GM23338 (cell line): ENCODE data around the gene PTRHD1. TPM values are rescaled to one million over a fixed set of nuclear protein-coding genes. Genes with fewer than 3 reads are reported as not detected.
A peak's percentile ranks its signal among the peaks of the same experiment; 100 is the strongest.

Source experiments
- ATAC-seq: fragments of 200-7000 bp; cut with Tn5 transposase; 3 replicates; pipeline ENCODE4 v1.9.1; 2020
- DNase-seq: peaks from one replicate; pipeline ENCODE4 v3.0.0-alpha.2; 2015; ENCODE audit warnings: low spot score
- H2AFZ ChIP-seq: fragments of 200-600 bp; sonication (generic); 2 replicates; pipeline ENCODE4 v1.8.0; 2016; ENCODE audit warnings: antibody characterized with exemption, mild to moderate bottlenecking, moderate library complexity
- H3F3A ChIP-seq: fragments of 200-600 bp; sonication (generic); replicated peaks from 2 replicates; pipeline ENCODE4 v1.8.0; 2017; ENCODE audit warnings: antibody characterized with exemption, mixed run types, low read depth
- H3K27ac ChIP-seq: fragments of 200-600 bp; sonication (generic); 2 replicates; pipeline ENCODE4 v1.6.1; 2016; ENCODE audit warnings: low read depth
- H3K27me3 ChIP-seq: fragments of 200-600 bp; sonication (generic); 2 replicates; pipeline ENCODE4 v1.8.0; 2016; ENCODE audit warnings: mild to moderate bottlenecking, mixed run types, moderate library complexity; ENCODE audit not compliant: insufficient read depth
- H3K36me3 ChIP-seq: fragments of 200-600 bp; sonication (generic); 2 replicates; pipeline ENCODE4 v1.8.0; 2016; ENCODE audit warnings: mild to moderate bottlenecking; ENCODE audit not compliant: insufficient read depth
- H3K4me1 ChIP-seq: fragments of 200-600 bp; sonication (generic); 2 replicates; pipeline ENCODE4 v1.8.0; 2016; ENCODE audit warnings: mild to moderate bottlenecking, moderate library complexity; ENCODE audit not compliant: insufficient read depth
- H3K4me2 ChIP-seq: fragments of 200-600 bp; sonication (generic); 2 replicates; pipeline ENCODE4 v1.7.1; 2017; ENCODE audit warnings: mixed run types
- H3K4me3 ChIP-seq: fragments of 200-600 bp; sonication (generic); 2 replicates; pipeline ENCODE4 v1.6.1; 2016; ENCODE audit warnings: mixed run types
- H3K79me2 ChIP-seq: fragments of 200-600 bp; sonication (generic); replicated peaks from 2 replicates; pipeline ENCODE4 v1.8.0; 2017; ENCODE audit warnings: mild to moderate bottlenecking; ENCODE audit not compliant: insufficient read depth
- H3K9me2 ChIP-seq: fragments of 200-600 bp; sonication (generic); 2 replicates; pipeline ENCODE4 v1.8.0; 2017; ENCODE audit not compliant: insufficient read depth
- H4K20me1 ChIP-seq: fragments of 200-600 bp; sonication (generic); replicated peaks from 2 replicates; pipeline ENCODE4 v1.8.0; 2017; ENCODE audit warnings: mild to moderate bottlenecking; ENCODE audit not compliant: insufficient read depth
- H3K27ac Mint-ChIP-seq: 2 replicates; pipeline ENCODE4 v1.8.0; 2020; ENCODE audit warnings: inconsistent platforms, mild to moderate bottlenecking, moderate library complexity, mixed read lengths
- H3K27me3 Mint-ChIP-seq: 3 replicates; pipeline ENCODE4 v1.8.0; 2022; ENCODE audit warnings: low read depth, mild to moderate bottlenecking, moderate library complexity, mixed read lengths, inconsistent platforms; ENCODE audit not compliant: insufficient read depth, poor library complexity
- H3K36me3 Mint-ChIP-seq: 3 replicates; pipeline ENCODE4 v1.8.0; 2021; ENCODE audit warnings: low read depth, mild to moderate bottlenecking, inconsistent platforms, moderate library complexity, mixed read lengths
- H3K4me1 Mint-ChIP-seq: 3 replicates; pipeline ENCODE4 v1.8.0; 2020; ENCODE audit warnings: mild to moderate bottlenecking, inconsistent platforms, mixed read lengths
- H3K4me3 Mint-ChIP-seq: 3 replicates; pipeline ENCODE4 v1.8.0; 2021; ENCODE audit warnings: moderate library complexity, mild to moderate bottlenecking, inconsistent platforms, mixed read lengths
- H3K9me3 Mint-ChIP-seq: 3 replicates; pipeline ENCODE4 v1.8.0; 2020; ENCODE audit warnings: moderate library complexity, mild to moderate bottlenecking, inconsistent platforms, mixed read lengths
- CREB1 ChIP-seq: fragments of 250-450 bp; sonication (Bioruptor Pico); IDR thresholded peaks from 2 replicates; pipeline ENCODE4 v1.5.0; 2020; ENCODE audit warnings: low read depth, mild to moderate bottlenecking, moderate library complexity
- CTCF ChIP-seq, 2 experiments: fragments of 200-600 bp in 1 of 2; sonication (generic) in 1 of 2; conservative IDR thresholded peaks; 2 replicates each; pipeline versions ENCODE4 v1.5.1 to v1.6.1; 2016 to 2017; ENCODE audit warnings: antibody characterized with exemption in 2 of 2, low read depth in 2 of 2, mild to moderate bottlenecking in 2 of 2, moderate library complexity in 1 of 2
- ETS1 ChIP-seq: IDR thresholded peaks from 2 replicates; pipeline ENCODE4 v1.6.1; 2016; ENCODE audit warnings: antibody characterized with exemption
- EZH2 ChIP-seq: fragments of 200-600 bp; sonication (generic); IDR thresholded peaks from one replicate; pipeline ENCODE4 v1.8.0; 2017; ENCODE audit warnings: antibody characterized with exemption, mild to moderate bottlenecking, low read depth; ENCODE audit not compliant: unreplicated experiment
- EZH2phosphoT487 ChIP-seq: fragments of 200-600 bp; sonication (generic); IDR thresholded peaks from one replicate; pipeline ENCODE4 v1.8.1; 2018; ENCODE audit warnings: antibody characterized with exemption; ENCODE audit not compliant: unreplicated experiment
- NANOG ChIP-seq: IDR thresholded peaks from 2 replicates; pipeline ENCODE4 v1.6.1; 2016; ENCODE audit warnings: antibody characterized with exemption, borderline replicate concordance
- POLR2AphosphoS5 ChIP-seq: IDR thresholded peaks from 2 replicates; pipeline ENCODE4 v1.6.1; 2016; ENCODE audit warnings: antibody characterized with exemption, low read depth
- REST ChIP-seq: IDR thresholded peaks from one replicate; pipeline ENCODE4 v1.6.1; 2018; ENCODE audit warnings: antibody characterized with exemption; ENCODE audit not compliant: unreplicated experiment
- STAT1 ChIP-seq: IDR thresholded peaks from one replicate; pipeline ENCODE4 v1.6.1; 2016; ENCODE audit warnings: antibody characterized with exemption; ENCODE audit not compliant: unreplicated experiment
- ZNF462 ChIP-seq: fragments of 250-450 bp; sonication (Bioruptor Pico); IDR thresholded peaks from 2 replicates; pipeline ENCODE4 v1.5.0; 2020; ENCODE audit warnings: mild to moderate bottlenecking, moderate library complexity
- polyA plus RNA-seq: library from polyadenylated mRNA; unstranded; fragments of >200 nt; fragmentation: Nextera tagmentation; extraction: Ambion mirVana; gene quantifications from 2 replicates; pipeline ENCODE4 v1.2.1, GENCODE V29; 2016
- total RNA-seq: library from RNA; depleted of rRNA; stranded (reverse); fragments of >200 nt; shearing (Covaris generic); gene quantifications from 2 replicates; pipeline ENCODE4 v1.2.3, GENCODE V29; 2014

PTRHD1 gene
- total and polyA plus RNA-seq, 2 experiments from 2014 or later: 46.9 to 105 TPM

- H3K4me3 ChIP-seq: no peak overlapping the region
- Mint-ChIP-seq H3K4me1 (peaks cover 26% of the 10 kb centered on the region), H3K27me3 (peaks cover 13% of the 10 kb centered on the region), H3K4me3 (no peak overlapping the region), H3K36me3 (peaks cover 29% of the 10 kb centered on the region), H3K9me3 (no peaks in the 10 kb centered on the region), H3K27ac (no peak overlapping the region; the same call in 1 of the 2 replicates)
- no peaks in the 10 kb centered on the region for H3F3A ChIP-seq
- H3K36me3 ChIP-seq: no peaks in the 10 kb centered on the region
- H2AFZ ChIP-seq: no peak overlapping the region
- no peak overlapping the region for H3K27ac ChIP-seq
- peak overlapping the region; percentile 94; the same call in 1 of the 2 replicates for H3K4me2 ChIP-seq
- no peak for DNase-seq
- H3K79me2 ChIP-seq: peaks cover 30% of the 10 kb centered on the region
- TF ChIP-seq CREB1: no peak
- no peak for TF ChIP-seq ETS1
- TF ChIP-seq EZH2: no peak
- no peak for TF ChIP-seq POLR2AphosphoS5
- no peak for TF ChIP-seq EZH2phosphoT487
- no peak for TF ChIP-seq NANOG
- TF ChIP-seq STAT1: no peak
- no peak for TF ChIP-seq ZNF462
- TF ChIP-seq CTCF (conservative IDR thresholded peaks at IDR 0.05; ENCODE audit: low read depth in 2 of 2): no peak
- TF ChIP-seq REST: no peak
- H3K27me3 ChIP-seq: no peaks in the 10 kb centered on the region
- H3K4me1 ChIP-seq: peaks cover 27% of the 10 kb centered on the region
- H4K20me1 ChIP-seq: 0 out of 2 replicates have a peak, but pooled peaks cover 12% of the 10 kb centered on the region
- ATAC-seq: no peak
- no peaks in the 10 kb centered on the region for H3K9me2 ChIP-seq
These were observed 1.7 kb downstream of the PTRHD1 start for GRCh38 chr2:24791452-24791851.
